ENCODE measurements around the gene ELOVL2. TPM values are rescaled to one million over a fixed set of nuclear protein-coding genes. Genes with fewer than 3 reads are reported as not detected.

ELOVL2 gene
- total and polyA plus RNA-seq, 4 donors: 0.16 to 2.8 (median 0.24) TPM

GRCh38 chr6:10962673-10963072 lies 81.4 kb downstream of the ELOVL2 start:
- H3K4me3 ChIP-seq: no peak overlapping the region
- H3K27me3 ChIP-seq (ENCODE audit: control insufficient read depth in 3 of 3, insufficient read depth in 3 of 3, low read length in 2 of 3): no peaks in the 10 kb centered on the region
- H3K36me3 ChIP-seq (ENCODE audit: control insufficient read depth in 4 of 4, insufficient read depth in 4 of 4, low read length in 4 of 4): no peaks in the 10 kb centered on the region
- no peak overlapping the region for H3K27ac ChIP-seq (ENCODE audit: low read depth in 1 of 2, low read length in 1 of 2)
- no peaks in the 10 kb centered on the region for H3K4me1 ChIP-seq (ENCODE audit: control insufficient read depth in 5 of 5, insufficient read depth in 5 of 5, low read length in 5 of 5)
- H3K9ac ChIP-seq (ENCODE audit: insufficient read depth in 1 of 2, low read length in 2 of 2): no peak overlapping the region
- WGBS, 2 donors: 44 to 84% methylated on average over 1 of the region's 1 CpG
- H3K9me3 ChIP-seq (ENCODE audit: control insufficient read depth in 4 of 4, insufficient read depth in 3 of 4, low read length in 3 of 4): peaks cover 0 to 5% (median 2%) of the 10 kb centered on the region in 4 donors
- DNase-seq (peak in 2 of 3 donors; percentile 26 to 41), ATAC-seq (ENCODE audit: insufficient read depth, low FRiP score) (no peak)
- TF ChIP-seq CTCF (IDR thresholded peaks at IDR 0.05; ENCODE audit: control extremely low read depth, extremely low read depth): no peak

GRCh38 chr6:10961837-10962236 lies 82.3 kb downstream of the ELOVL2 start:
- Histone ChIP-seq H3K9me3 (ENCODE audit: control insufficient read depth in 4 of 4, insufficient read depth in 3 of 4, low read length in 3 of 4) (peaks cover 0 to 3% (median 1%) of the 10 kb centered on the region in 4 donors), H3K36me3 (ENCODE audit: control insufficient read depth in 4 of 4, insufficient read depth in 4 of 4, low read length in 4 of 4) (no peaks in the 10 kb centered on the region), H3K27me3 (ENCODE audit: control insufficient read depth in 3 of 3, insufficient read depth in 3 of 3, low read length in 2 of 3) (no peaks in the 10 kb centered on the region), H3K4me3 (no peak overlapping the region), H3K27ac (ENCODE audit: low read depth in 1 of 2, low read length in 1 of 2) (no peak overlapping the region), H3K9ac (ENCODE audit: insufficient read depth in 1 of 2, low read length in 2 of 2) (no peak overlapping the region), H3K4me1 (ENCODE audit: control insufficient read depth in 5 of 5, insufficient read depth in 5 of 5, low read length in 5 of 5) (no peaks in the 10 kb centered on the region)
- DNase-seq (no peak), ATAC-seq (ENCODE audit: insufficient read depth, low FRiP score) (no peak)
- no peak for TF ChIP-seq CTCF (IDR thresholded peaks at IDR 0.05; ENCODE audit: control extremely low read depth, extremely low read depth)
- 89 to 91% methylated on average over 3 of the region's 3 CpGs for WGBS, 2 donors

GRCh38 chr6:10960171-10960570 lies 83.9 kb downstream of the ELOVL2 start:
- no peaks in the 10 kb centered on the region for H3K4me1 ChIP-seq (ENCODE audit: control insufficient read depth in 5 of 5, insufficient read depth in 5 of 5, low read length in 5 of 5)
- no peak overlapping the region for H3K4me3 ChIP-seq
- no peaks in the 10 kb centered on the region for H3K36me3 ChIP-seq (ENCODE audit: control insufficient read depth in 4 of 4, insufficient read depth in 4 of 4, low read length in 4 of 4)
- 95% methylated on average over 2 of the region's 2 CpGs for WGBS, 2 donors
- ATAC-seq (ENCODE audit: insufficient read depth, low FRiP score): no peak
- H3K9me3 ChIP-seq (ENCODE audit: control insufficient read depth in 4 of 4, insufficient read depth in 3 of 4, low read length in 3 of 4): no peaks in the 10 kb centered on the region
- H3K27ac ChIP-seq (ENCODE audit: low read depth in 1 of 2, low read length in 1 of 2): no peak overlapping the region
- no peak overlapping the region for H3K9ac ChIP-seq (ENCODE audit: insufficient read depth in 1 of 2, low read length in 2 of 2)
- no peaks in the 10 kb centered on the region for H3K27me3 ChIP-seq (ENCODE audit: control insufficient read depth in 3 of 3, insufficient read depth in 3 of 3, low read length in 2 of 3)
- TF ChIP-seq CTCF (IDR thresholded peaks at IDR 0.05; ENCODE audit: control extremely low read depth, extremely low read depth): no peak
- DNase-seq: no peak

- no peak for DNase-seq
- Histone ChIP-seq H3K27ac (ENCODE audit: low read depth in 1 of 2, low read length in 1 of 2) (no peak overlapping the region), H3K9me3 (ENCODE audit: control insufficient read depth in 4 of 4, insufficient read depth in 3 of 4, low read length in 3 of 4) (no peaks in the 10 kb centered on the region), H3K36me3 (ENCODE audit: control insufficient read depth in 4 of 4, insufficient read depth in 4 of 4, low read length in 4 of 4) (no peaks in the 10 kb centered on the region), H3K27me3 (ENCODE audit: control insufficient read depth in 3 of 3, insufficient read depth in 3 of 3, low read length in 2 of 3) (no peaks in the 10 kb centered on the region), H3K4me1 (ENCODE audit: control insufficient read depth in 5 of 5, insufficient read depth in 5 of 5, low read length in 5 of 5) (no peaks in the 10 kb centered on the region), H3K4me3 (no peak overlapping the region), H3K9ac (ENCODE audit: insufficient read depth in 1 of 2, low read length in 2 of 2) (no peak overlapping the region)
- TF ChIP-seq CTCF (IDR thresholded peaks at IDR 0.05; ENCODE audit: control extremely low read depth, extremely low read depth): no peak
- 80 to 86% methylated on average over 6 of the region's 6 CpGs for WGBS, 2 donors
- no peak for ATAC-seq (ENCODE audit: insufficient read depth, low FRiP score)
These were observed 86.7 kb downstream of the ELOVL2 start for GRCh38 chr6:10957414-10957886.
